B cell (primary cell): Measurements from ENCODE around the gene METTL3. TPM values are rescaled to one million over a fixed set of nuclear protein-coding genes. Genes with fewer than 3 reads are reported as not detected.

Experiments
- ATAC-seq: fragments of 200-7000 bp; cut with Tn5 transposase; one replicate; pipeline ENCODE4 v1.10.0; 2021; ENCODE audit warnings: low read depth, mild to moderate bottlenecking, moderate number of reproducible peaks, moderate library complexity
- CTCF ChIA-PET: fragments of 350-600 bp; sonication (Branson Sonifier 250); formaldehyde crosslinking; loops from one replicate; lab custom pipeline; 2021; ENCODE audit warnings: antibody characterized with exemption, inconsistent platforms; lab: Charles Lee
- POLR2A ChIA-PET: fragments of 350-600 bp; sonication (Branson Sonifier 250); formaldehyde crosslinking; loops from one replicate; lab custom pipeline; 2021; ENCODE audit warnings: antibody characterized with exemption; lab: Charles Lee
- DNase-seq: peaks from one replicate; pipeline ENCODE4 v3.0.0; 2013
- H2AFZ ChIP-seq: 2 replicates; pipeline ENCODE4 v1.6.1; 2012; ENCODE audit warnings: mild to moderate bottlenecking, low read depth, low read length; ENCODE audit not compliant: insufficient read depth, poor library complexity, severe bottlenecking
- H3K27ac ChIP-seq, 2 donors: 1 replicate in 1 of 2; 2 replicates in 1 of 2; pipeline ENCODE4 v1.5.1; 2012 to 2013; ENCODE audit warnings: low read length in 2 of 2, mild to moderate bottlenecking in 2 of 2, moderate library complexity in 1 of 2
- H3K27me3 ChIP-seq, 4 experiments: fragments of 200-600 bp in 1 of 4; sonication (generic) in 1 of 4; replicated peaks in 1 of 4; 1 replicate in 2 of 4; 2 replicates in 2 of 4; pipeline versions ENCODE4 v1.6.1 to v1.7.0; 2013 to 2016; ENCODE audit warnings: low read length in 3 of 4, mild to moderate bottlenecking in 2 of 4, mixed read lengths in 1 of 4, moderate library complexity in 1 of 4; ENCODE audit not compliant: insufficient read depth in 4 of 4, control insufficient read depth in 3 of 4; ENCODE audit errors: control extremely low read depth in 1 of 4
- H3K36me3 ChIP-seq, 2 experiments: replicated peaks in 1 of 2; 1 replicate in 1 of 2; 2 replicates in 1 of 2; pipeline versions ENCODE4 v1.6.1 to v1.7.1; 2013; ENCODE audit warnings: low read length in 1 of 2; ENCODE audit not compliant: insufficient read depth in 2 of 2, control insufficient read depth in 1 of 2; ENCODE audit errors: control extremely low read depth in 1 of 2, extremely low read depth in 1 of 2
- H3K4me1 ChIP-seq, 2 donors: fragments of 200-600 bp in 1 of 2; sonication (generic) in 1 of 2; 1 replicate in 1 of 2; 2 replicates in 1 of 2; pipeline versions ENCODE4 v1.5.1 to v1.6.1; 2013 to 2017; ENCODE audit warnings: low read length in 2 of 2; ENCODE audit not compliant: control insufficient read depth in 2 of 2, insufficient read depth in 2 of 2
- H3K4me2 ChIP-seq: replicated peaks from 2 replicates; pipeline ENCODE3; 2012; ENCODE audit warnings: mild to moderate bottlenecking, low read depth, low read length; ENCODE audit not compliant: poor library complexity, severe bottlenecking
- H3K4me3 ChIP-seq, 5 experiments: fragments of 200-600 bp in 1 of 5; sonication (generic) in 1 of 5; 1 replicate in 3 of 5; 2 replicates in 2 of 5; pipeline versions ENCODE4 v1.5.1 to v1.7.0; 2011 to 2016; ENCODE audit warnings: low read length in 4 of 5, mild to moderate bottlenecking in 4 of 5, low read depth in 2 of 5, control low read depth in 1 of 5, moderate library complexity in 1 of 5; ENCODE audit not compliant: insufficient read depth in 1 of 5; ENCODE audit errors: control extremely low read depth in 1 of 5, extremely low read depth in 1 of 5
- H3K79me2 ChIP-seq: fragments of 200-600 bp; sonication (generic); one replicate; pipeline ENCODE4 v1.6.0; 2016; ENCODE audit warnings: low read length; ENCODE audit not compliant: control insufficient read depth, insufficient read depth
- H3K9ac ChIP-seq: fragments of 200-600 bp; sonication (generic); 2 replicates; pipeline ENCODE4 v1.6.1; 2017; ENCODE audit warnings: mild to moderate bottlenecking, low read length, moderate library complexity
- H3K9me3 ChIP-seq, 3 donors: one replicate each; pipeline versions ENCODE4 v1.6.1 to v1.7.1; 2013; ENCODE audit warnings: low read length in 2 of 3; ENCODE audit not compliant: control insufficient read depth in 2 of 3, insufficient read depth in 1 of 3; ENCODE audit errors: control extremely low read depth in 1 of 3
- H4K20me1 ChIP-seq: 2 replicates; pipeline ENCODE4 v1.6.0; 2012; ENCODE audit warnings: mild to moderate bottlenecking, low read length; ENCODE audit not compliant: insufficient read depth, control insufficient read depth, poor library complexity, severe bottlenecking
- H3K27ac Mint-ChIP-seq: one replicate; pipeline ENCODE4 v1.8.0; 2021; ENCODE audit warnings: mixed read lengths
- H3K27me3 Mint-ChIP-seq: one replicate; pipeline ENCODE4 v1.8.0; 2021; ENCODE audit warnings: mixed read lengths
- H3K4me1 Mint-ChIP-seq: one replicate; pipeline ENCODE4 v1.8.0; 2021; ENCODE audit warnings: mixed read lengths
- H3K4me3 Mint-ChIP-seq: one replicate; pipeline ENCODE4 v1.8.0; 2021; ENCODE audit warnings: mixed read lengths
- H3K9me3 Mint-ChIP-seq: one replicate; pipeline ENCODE4 v1.8.0; 2022; ENCODE audit warnings: mixed read lengths; ENCODE audit not compliant: insufficient read depth
- EZH2 ChIP-seq: IDR thresholded peaks from 2 replicates; pipeline ENCODE4 v1.6.1; 2012; ENCODE audit warnings: borderline replicate concordance, low read depth, mild to moderate bottlenecking, moderate library complexity, low read length; ENCODE audit not compliant: insufficient read depth, poor library complexity, severe bottlenecking
- WGBS: methylation state at CpG from one replicate; pipeline ENCODE4 v1.1.5; 2013; ENCODE audit warnings: missing lambda C conversion rate; ENCODE audit not compliant: insufficient coverage; 5-methylcytosine and 5-hydroxymethylcytosine counted together
- intact Hi-C: fragments of 100-400 bp; cut with micrococcal nuclease; formaldehyde crosslinking; loops from one replicate; pipeline ENCODE4 v1.10.0; 2022
- polyA plus RNA-seq: library from polyadenylated mRNA; depleted of rRNA; stranded (reverse); fragments of >200 nt; gene quantifications from 2 replicates; pipeline ENCODE4 v1.2.3, GENCODE V29; 2012
- total RNA-seq, 2 donors: library from RNA; stranded (reverse); fragments of 120-200 nt in 1 of 2; gene quantifications; 1 replicate in 1 of 2; 2 replicates in 1 of 2; pipeline versions ENCODE4 v1.2.3 to v1.2.4, GENCODE V29; 2013 to 2022
- TF ChIP-seq, protein P1 (sequence below): fragments of 200-600 bp; IDR thresholded peaks from one replicate; pipeline ENCODE4 v1.8.0; 2022; ENCODE audit warnings: antibody characterized with exemption, mild to moderate bottlenecking

Gene METTL3
- total and polyA plus RNA-seq, 2 donors (not counting 1 experiment from before 2014, with no cell fraction given): 118 to 161 TPM

DNA sequence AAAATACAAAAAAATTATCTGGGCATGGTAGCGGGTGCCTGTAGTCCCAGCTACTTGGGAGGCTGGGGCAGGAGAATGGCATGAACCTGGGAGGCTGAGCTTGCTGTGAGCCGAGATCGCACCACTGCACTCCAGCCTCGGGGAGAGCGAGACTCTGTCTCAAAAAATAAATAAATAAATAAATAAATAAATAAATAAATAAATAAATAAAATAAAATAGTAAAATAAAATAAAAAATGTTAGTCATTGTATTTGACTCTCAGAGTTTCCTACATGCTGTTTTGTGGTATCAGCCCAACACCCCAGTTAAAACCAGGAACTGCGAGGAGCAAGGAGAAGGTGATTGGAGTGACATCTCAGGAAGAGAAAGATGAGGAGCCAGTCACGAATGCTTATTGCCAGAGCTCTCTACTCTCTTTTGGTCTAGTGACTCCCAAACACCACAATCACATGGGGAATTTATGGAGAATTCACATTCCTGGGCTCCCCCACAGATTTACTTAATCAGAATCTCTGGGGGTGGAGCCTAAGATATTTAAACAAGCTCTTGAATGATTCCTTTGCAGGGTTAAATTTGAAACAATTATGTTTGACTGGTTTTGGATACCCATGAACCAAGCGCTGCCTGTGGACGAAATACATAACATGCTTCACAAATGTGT is 30.4 kb upstream of the METTL3 start:
- no peaks in the 10 kb centered on the region for H3K9me3 Mint-ChIP-seq
- DNase-seq (no peak), ATAC-seq (no peak)
- Histone ChIP-seq H3K9ac (no peak overlapping the region), H3K4me1 (peaks cover 4 to 6% of the 10 kb centered on the region in 2 donors), H3K79me2 (no peaks in the 10 kb centered on the region), H3K4me3 (no peak overlapping the region), H4K20me1 (no peaks in the 10 kb centered on the region), H3K4me2 (no peak overlapping the region), H3K36me3 (no peaks in the 10 kb centered on the region), H3K27me3 (peaks cover 0 to 25% (median 17%) of the 10 kb centered on the region in 4 experiments), H3K27ac (no peak overlapping the region), H3K9me3 (no peaks in the 10 kb centered on the region), H2AFZ (no peak overlapping the region)
- ChIA-PET CTCF (no interaction called here), POLR2A (no interaction called here)
- H3K27me3 Mint-ChIP-seq: peaks cover 47% of the 10 kb centered on the region
- no peak overlapping the region for H3K27ac Mint-ChIP-seq
- H3K4me1 Mint-ChIP-seq: peaks cover 7% of the 10 kb centered on the region
- TF ChIP-seq EZH2: no peak
- TF ChIP-seq, protein P1, sequence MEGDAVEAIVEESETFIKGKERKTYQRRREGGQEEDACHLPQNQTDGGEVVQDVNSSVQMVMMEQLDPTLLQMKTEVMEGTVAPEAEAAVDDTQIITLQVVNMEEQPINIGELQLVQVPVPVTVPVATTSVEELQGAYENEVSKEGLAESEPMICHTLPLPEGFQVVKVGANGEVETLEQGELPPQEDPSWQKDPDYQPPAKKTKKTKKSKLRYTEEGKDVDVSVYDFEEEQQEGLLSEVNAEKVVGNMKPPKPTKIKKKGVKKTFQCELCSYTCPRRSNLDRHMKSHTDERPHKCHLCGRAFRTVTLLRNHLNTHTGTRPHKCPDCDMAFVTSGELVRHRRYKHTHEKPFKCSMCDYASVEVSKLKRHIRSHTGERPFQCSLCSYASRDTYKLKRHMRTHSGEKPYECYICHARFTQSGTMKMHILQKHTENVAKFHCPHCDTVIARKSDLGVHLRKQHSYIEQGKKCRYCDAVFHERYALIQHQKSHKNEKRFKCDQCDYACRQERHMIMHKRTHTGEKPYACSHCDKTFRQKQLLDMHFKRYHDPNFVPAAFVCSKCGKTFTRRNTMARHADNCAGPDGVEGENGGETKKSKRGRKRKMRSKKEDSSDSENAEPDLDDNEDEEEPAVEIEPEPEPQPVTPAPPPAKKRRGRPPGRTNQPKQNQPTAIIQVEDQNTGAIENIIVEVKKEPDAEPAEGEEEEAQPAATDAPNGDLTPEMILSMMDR: no peak
- intact Hi-C loops: no loop called here
- 90% methylated on average over 3 of the region's 9 CpGs for WGBS
- no peak overlapping the region for H3K4me3 Mint-ChIP-seq

DNA sequence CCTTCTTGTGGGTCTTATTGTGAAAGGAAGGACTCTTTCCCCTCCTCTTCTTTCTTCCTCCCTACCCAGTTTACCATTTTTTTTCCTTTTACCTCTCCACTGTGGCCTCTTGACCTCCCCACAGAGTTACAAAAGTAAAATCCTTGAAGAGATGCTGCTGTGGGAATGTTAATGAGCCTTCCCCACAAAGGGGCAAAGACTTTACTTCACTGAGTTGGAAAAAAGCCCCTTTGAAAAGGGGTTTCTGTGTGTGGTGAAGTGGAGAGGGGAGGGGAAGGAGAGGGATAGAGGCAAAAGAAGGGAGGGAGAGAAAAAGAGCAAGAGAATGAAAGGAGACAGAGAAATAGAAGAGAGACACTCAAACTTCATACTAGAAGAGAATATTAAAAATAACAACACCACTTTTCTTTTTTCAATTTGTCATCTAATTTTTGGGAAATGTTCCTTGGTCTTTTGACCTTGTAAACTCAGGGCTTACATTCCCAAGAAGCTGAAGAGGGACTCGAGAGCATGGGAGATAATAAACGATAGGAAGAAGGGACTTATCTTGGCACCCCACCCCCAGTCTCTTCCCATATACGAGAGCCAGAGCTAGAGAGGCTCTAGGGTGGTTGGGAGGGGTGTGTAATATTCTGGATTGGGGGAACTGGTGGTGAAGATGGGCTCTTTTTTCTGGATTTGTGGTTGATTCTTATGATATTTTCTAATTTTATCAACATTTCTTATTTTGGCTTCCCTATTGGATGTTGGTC is 28.2 kb upstream of the METTL3 start:
- POLR2A ChIA-PET: no interaction called here

More for the DNA sequence above, 28.2 kb upstream of the METTL3 start:
- Histone ChIP-seq H3K9ac (no peak overlapping the region), H3K36me3 (no peaks in the 10 kb centered on the region), H3K4me3 (no peak overlapping the region), H3K4me1 (peaks cover 8 to 10% of the 10 kb centered on the region in 2 donors), H3K27me3 (peaks cover 0 to 39% (median 30%) of the 10 kb centered on the region in 4 experiments), H3K27ac (no peak overlapping the region), H3K9me3 (no peaks in the 10 kb centered on the region), H3K79me2 (no peaks in the 10 kb centered on the region), H3K4me2 (no peak overlapping the region), H2AFZ (no peak overlapping the region), H4K20me1 (no peaks in the 10 kb centered on the region)
- H3K9me3 Mint-ChIP-seq: no peaks in the 10 kb centered on the region
- ATAC-seq (no peak), DNase-seq (no peak)
- intact Hi-C loops: no loop called here
- CTCF ChIA-PET: no interaction called here
- no peak overlapping the region for H3K4me3 Mint-ChIP-seq
- H3K27me3 Mint-ChIP-seq: peaks cover 64% of the 10 kb centered on the region
- TF ChIP-seq, protein P1: no peak
- TF ChIP-seq EZH2: no peak
- peaks cover 12% of the 10 kb centered on the region for H3K4me1 Mint-ChIP-seq
- H3K27ac Mint-ChIP-seq: no peak overlapping the region
- WGBS: no CpG with 5 or more reads among the region's 3 CpGs
